Measurements from ENCODE around the gene SHROOM2. TPM values are rescaled to one million over a fixed set of nuclear protein-coding genes. Genes with fewer than 3 reads are reported as not detected.

SHROOM2 gene
- total and polyA plus RNA-seq, 2 of the 4 experiments (the other 2 are of a cell fraction) = 8.1 to 14.2 TPM

- WGBS, 2 experiments (ENCODE audit: extremely low coverage in 2 of 2, insufficient read length in 1 of 2) = 84% methylated on average over 3 of the region's 5 CpGs; no CpG with 5 or more reads in 1 of the 2 experiments
- Histone ChIP-seq H4K5ac (ENCODE audit: low read depth, low read length) (no peak overlapping the region), H2BK15ac (ENCODE audit: low read depth, low read length) (no peak overlapping the region), H3K23ac (ENCODE audit: low read depth, low read length) (no peak overlapping the region), H3K9ac (ENCODE audit: low read depth, low read length) (no peak overlapping the region), H2BK120ac (ENCODE audit: low read depth, low read length) (no peak overlapping the region), H3K9me1 (ENCODE audit: insufficient read depth, low read length) (no peaks in the 10 kb centered on the region), H3K9me3 (ENCODE audit: control insufficient read depth, insufficient read depth, low read length) (no peaks in the 10 kb centered on the region), H4K20me1 (ENCODE audit: insufficient read depth, low read length) (no peaks in the 10 kb centered on the region), H3K14ac (replicated peaks; ENCODE audit: low read depth, low read length) (no peak overlapping the region), H3K4me1 (ENCODE audit: control insufficient read depth, insufficient read depth, low read length) (0 out of 2 replicates have a peak, but pooled peaks cover under 1% of the 10 kb centered on the region), H3K36me3 (ENCODE audit: control insufficient read depth, insufficient read depth, low read length) (no peaks in the 10 kb centered on the region), H2AK9ac (replicated peaks; ENCODE audit: low read depth, low read length, poor library complexity) (no peak overlapping the region), H3K18ac (ENCODE audit: low read depth, low read length) (no peak overlapping the region), H3K56ac (ENCODE audit: extremely low read depth, insufficient read depth, low read length) (no peak overlapping the region), H3K4me3 (ENCODE audit: insufficient read depth, low read depth, low read length) (no peak overlapping the region), H3K27ac (ENCODE audit: insufficient read depth, low read length) (no peak overlapping the region), H2BK5ac (ENCODE audit: low read depth, low read length, poor library complexity, severe bottlenecking) (no peak overlapping the region), H3K79me1 (ENCODE audit: low read depth in 1 of 2, low read length in 2 of 2) (no peaks in the 10 kb centered on the region), H3K4me2 (ENCODE audit: low read depth, low read length) (no peak overlapping the region), H3K4ac (ENCODE audit: low read depth, low read length) (no peak overlapping the region), H4K8ac (ENCODE audit: low read depth in 2 of 2, low read length in 2 of 2) (no peak overlapping the region), H2AK5ac (ENCODE audit: low read depth, low read length) (no peak overlapping the region), H4K91ac (ENCODE audit: insufficient read depth, low read depth, low read length) (no peak overlapping the region), H2AFZ (replicated peaks; ENCODE audit: low read length, poor library complexity) (no peak overlapping the region), H3K27me3 (ENCODE audit: control insufficient read depth, insufficient read depth, low read length) (no peaks in the 10 kb centered on the region), H2BK20ac (ENCODE audit: low read depth, low read length) (no peak overlapping the region)
- no peak for DNase-seq
- ChIA-PET CTCF (no interaction called here), POLR2A (ENCODE audit: unreplicated experiment) (no interaction called here)
- in situ Hi-C loops (cut with MboI; ENCODE audit: low sequenced_read_pairs) (no loop called here), dilution Hi-C loops (cut with HindIII; ENCODE audit: low sequenced_read_pairs, unreplicated experiment) (no loop called here), intact Hi-C loops (cut with micrococcal nuclease) (no loop called here)
- TF ChIP-seq RCOR1 (IDR thresholded peaks at IDR 0.05; ENCODE audit: insufficient replicate concordance, low read length) (no peak), RAD21 (IDR thresholded peaks at IDR 0.05; ENCODE audit: low read length) (no peak), NFE2L2 (IDR thresholded peaks at IDR 0.05; ENCODE audit: low read depth, low read length) (no peak), FOS (IDR thresholded peaks at IDR 0.05; ENCODE audit: low read depth, low read length) (no peak), USF2 (IDR thresholded peaks at IDR 0.05; ENCODE audit: low read depth, low read length) (no peak), ELK1 (IDR thresholded peaks at IDR 0.05; ENCODE audit: borderline replicate concordance, low read depth, low read length) (no peak), MAFK (IDR thresholded peaks at IDR 0.05; ENCODE audit: low read depth, low read length) (no peak), SMC3 (IDR thresholded peaks at IDR 0.05; ENCODE audit: low read depth, low read length) (no peak), CTCF (conservative IDR thresholded peaks at IDR 0.05; ENCODE audit: low read depth, low read length) (no peak), RFX5 (IDR thresholded peaks at IDR 0.05; ENCODE audit: low read depth, low read length) (no peak)
- no peak for ATAC-seq (ENCODE audit: low read depth)
- BruUV-seq (replicated peaks) = no TSS peak
Observed at GRCh38 chrX:9961750-9962149, 175.5 kb downstream of the SHROOM2 start.
